ENCODE data around the gene DNAH17. TPM values are rescaled to one million over a fixed set of nuclear protein-coding genes. Genes with fewer than 3 reads are reported as not detected.

DNAH17 gene
- total and polyA plus RNA-seq, 2 donors (not counting 3 experiments of a cell fraction or from before 2014, with no cell fraction given) = not detected

DNA sequence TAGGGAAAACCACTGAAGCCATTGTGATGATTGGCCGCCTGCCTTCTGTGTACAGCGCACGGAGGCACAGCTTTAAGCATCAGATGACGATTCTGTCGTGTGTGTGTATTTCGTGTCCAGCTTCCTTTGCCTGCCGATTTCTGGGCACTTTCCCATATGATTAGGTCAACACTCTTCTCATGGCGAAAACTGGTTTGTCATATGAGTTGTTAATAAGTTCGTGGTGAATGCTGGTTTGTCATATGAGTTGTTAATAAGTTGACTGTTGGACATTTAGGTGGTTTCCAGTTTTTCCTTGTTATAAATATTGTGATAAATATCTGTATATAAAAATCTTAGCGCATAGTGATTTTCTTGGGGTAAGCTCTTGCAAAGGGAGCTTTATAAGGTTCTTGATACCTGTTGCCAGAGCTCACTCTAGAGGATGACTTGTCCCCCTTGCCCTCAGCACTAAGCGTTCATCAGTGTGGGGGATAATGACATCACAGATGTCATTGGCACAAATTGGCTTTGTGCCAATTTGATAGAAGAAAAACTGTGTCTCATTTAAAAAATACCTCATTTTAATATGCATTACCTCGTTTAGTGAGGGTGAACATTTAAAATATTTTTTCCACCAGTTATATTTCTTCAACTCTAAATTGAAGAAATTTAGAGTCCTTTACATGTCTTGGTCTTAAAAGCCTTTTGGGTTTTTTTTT is 158.7 kb downstream of the DNAH17 start:
- Histone ChIP-seq H3K9ac (replicated peaks; ENCODE audit: extremely low read depth, insufficient read depth, low read length) (no peak overlapping the region), H3K27me3 (ENCODE audit: control insufficient read depth in 2 of 2, insufficient read depth in 2 of 2, low read length in 2 of 2) (no peaks in the 10 kb centered on the region), H3K9me3 (replicated peaks; ENCODE audit: control insufficient read depth, insufficient read depth, low read length) (no peaks in the 10 kb centered on the region), H3K36me3 (ENCODE audit: control insufficient read depth in 2 of 2, extremely low read depth in 1 of 2, insufficient read depth in 2 of 2, low read length in 2 of 2) (peaks cover 15 to 22% of the 10 kb centered on the region in 2 experiments), H3K9me1 (replicated peaks; ENCODE audit: control insufficient read depth, extremely low read depth, insufficient read depth, low read length) (no peaks in the 10 kb centered on the region), H3K79me2 (ENCODE audit: control insufficient read depth, insufficient read depth, low read length) (peaks cover 14% of the 10 kb centered on the region), H3K27ac (ENCODE audit: insufficient read depth, low read depth, low read length) (no peak overlapping the region), H2AFZ (ENCODE audit: low read depth, low read length) (no peak overlapping the region), H3K4me3 (replicated peaks in 1 of 3; ENCODE audit: insufficient read depth in 1 of 3, low read depth in 1 of 3, low read length in 3 of 3) (no peak overlapping the region), H4K20me1 (replicated peaks; ENCODE audit: control insufficient read depth, extremely low read depth, insufficient read depth, low read length) (no peaks in the 10 kb centered on the region), H3K4me1 (ENCODE audit: control insufficient read depth, extremely low read depth, insufficient read depth, low read length) (peaks cover 38% of the 10 kb centered on the region), H3K4me2 (ENCODE audit: insufficient read depth, low read length) (no peak overlapping the region)
- DNase-seq (ENCODE audit: low read depth, low spot score) (no peak), FAIRE-seq (peak; percentile 52)
- no TSS peak for BruUV-seq (replicated peaks)
- intact Hi-C loops (cut with micrococcal nuclease) (no loop called here), dilution Hi-C loops (cut with MboI; ENCODE audit: extremely low pct_ligation_motif_present, low sequenced_read_pairs) (no loop called here)
- CTCF ChIA-PET = interaction anchor here (0.9 to 5.2 kb wide), 9 partner anchors 30 to 168 kb away, joined by 3 to 65 read pairs (median 4); partner anchors contain the start of genes PGS1 and SOCS3
- TF ChIP-seq GATA2 (IDR thresholded peaks at IDR 0.05; ENCODE audit: insufficient read depth, insufficient read length, low read depth, low read length) (no peak), MYC (IDR thresholded peaks at IDR 0.05; ENCODE audit: low read depth, low read length) (no peak), POLR2A (IDR thresholded peaks at IDR 0.05; ENCODE audit: low read depth, low read length) (no peak), JUN (IDR thresholded peaks at IDR 0.05; ENCODE audit: borderline replicate concordance, insufficient read depth, insufficient read length, low read depth) (no peak), EZH2 (IDR thresholded peaks at IDR 0.05; ENCODE audit: borderline replicate concordance, low read depth, low read length, severe bottlenecking) (no peak), FOS (IDR thresholded peaks at IDR 0.05; ENCODE audit: borderline replicate concordance, insufficient read depth, low read length) (no peak), POLR2AphosphoS5 (IDR thresholded peaks at IDR 0.05; ENCODE audit: insufficient read depth, low read depth, low read length) (no peak)
- TF ChIP-seq, protein P1, sequence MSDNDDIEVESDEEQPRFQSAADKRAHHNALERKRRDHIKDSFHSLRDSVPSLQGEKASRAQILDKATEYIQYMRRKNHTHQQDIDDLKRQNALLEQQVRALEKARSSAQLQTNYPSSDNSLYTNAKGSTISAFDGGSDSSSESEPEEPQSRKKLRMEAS (IDR thresholded peaks at IDR 0.05; ENCODE audit: insufficient read depth, insufficient read length) = no peak
- TF ChIP-seq, protein P2, sequence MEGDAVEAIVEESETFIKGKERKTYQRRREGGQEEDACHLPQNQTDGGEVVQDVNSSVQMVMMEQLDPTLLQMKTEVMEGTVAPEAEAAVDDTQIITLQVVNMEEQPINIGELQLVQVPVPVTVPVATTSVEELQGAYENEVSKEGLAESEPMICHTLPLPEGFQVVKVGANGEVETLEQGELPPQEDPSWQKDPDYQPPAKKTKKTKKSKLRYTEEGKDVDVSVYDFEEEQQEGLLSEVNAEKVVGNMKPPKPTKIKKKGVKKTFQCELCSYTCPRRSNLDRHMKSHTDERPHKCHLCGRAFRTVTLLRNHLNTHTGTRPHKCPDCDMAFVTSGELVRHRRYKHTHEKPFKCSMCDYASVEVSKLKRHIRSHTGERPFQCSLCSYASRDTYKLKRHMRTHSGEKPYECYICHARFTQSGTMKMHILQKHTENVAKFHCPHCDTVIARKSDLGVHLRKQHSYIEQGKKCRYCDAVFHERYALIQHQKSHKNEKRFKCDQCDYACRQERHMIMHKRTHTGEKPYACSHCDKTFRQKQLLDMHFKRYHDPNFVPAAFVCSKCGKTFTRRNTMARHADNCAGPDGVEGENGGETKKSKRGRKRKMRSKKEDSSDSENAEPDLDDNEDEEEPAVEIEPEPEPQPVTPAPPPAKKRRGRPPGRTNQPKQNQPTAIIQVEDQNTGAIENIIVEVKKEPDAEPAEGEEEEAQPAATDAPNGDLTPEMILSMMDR (IDR thresholded peaks at IDR 0.05; ENCODE audit: extremely low read depth in 1 of 2, insufficient read depth in 1 of 2, low read depth in 1 of 2, low read length in 2 of 2) = no peak
- POLR2A ChIA-PET = no interaction called here

Data from endothelial cell of umbilical vein (primary cell).